ENCODE results near the gene TLR8.

The TLR8 gene

GRCh38 chrX:12917753-12918152 is 11.3 kb downstream of the TLR8 start:
- no peak for TF ChIP-seq CTCF (conservative IDR thresholded peaks at IDR 0.05)
- no peak overlapping the region for H3K27ac ChIP-seq

GRCh38 chrX:12919051-12919450 is 12.6 kb downstream of the TLR8 start:
- no peak for TF ChIP-seq CTCF (conservative IDR thresholded peaks at IDR 0.05)
- no peak overlapping the region for H3K27ac ChIP-seq

GRCh38 chrX:12919620-12920019 is 13.2 kb downstream of the TLR8 start:
- TF ChIP-seq CTCF (conservative IDR thresholded peaks at IDR 0.05): no peak
- no peak overlapping the region for H3K27ac ChIP-seq

GRCh38 chrX:12920990-12921389 is 14.6 kb downstream of the TLR8 start:
- no peak overlapping the region for H3K27ac ChIP-seq
- no peak for TF ChIP-seq CTCF (conservative IDR thresholded peaks at IDR 0.05)

- no peak for TF ChIP-seq CTCF (conservative IDR thresholded peaks at IDR 0.05)
- H3K27ac ChIP-seq: no peak overlapping the region
Measured at GRCh38 chrX:12921886-12922598, 15.6 kb downstream of the TLR8 start.

- no peak for TF ChIP-seq CTCF (conservative IDR thresholded peaks at IDR 0.05)
- no peak overlapping the region for H3K27ac ChIP-seq
Measured at GRCh38 chrX:12922599-12922919, 16.1 kb downstream of the TLR8 start.

- no peak for TF ChIP-seq CTCF (conservative IDR thresholded peaks at IDR 0.05)
Measured at GRCh38 chrX:12929701-12930100, 23.3 kb downstream of the TLR8 start.

More at GRCh38 chrX:12929701-12930100, 23.3 kb downstream of the TLR8 start:
- no peak overlapping the region for H3K27ac ChIP-seq
